H9 (cell line): ENCODE data around the gene TMEM174. TPM values are rescaled to one million over a fixed set of nuclear protein-coding genes. Genes with fewer than 3 reads are reported as not detected.

Source experiments
- DNase-seq: peaks from one replicate; pipeline ENCODE4 v3.0.0-alpha.2; 2017
- H2AFZ ChIP-seq: one replicate; pipeline ENCODE4 v1.6.1; 2013; ENCODE audit warnings: mild to moderate bottlenecking, low read length, control low read depth, moderate library complexity
- H2AK5ac ChIP-seq: 2 replicates; pipeline ENCODE4 v1.6.1; 2013; ENCODE audit warnings: low read length, control low read depth, mixed read lengths; ENCODE audit not compliant: insufficient read length
- H2BK120ac ChIP-seq: one replicate; pipeline ENCODE4 v1.6.1; 2013; ENCODE audit warnings: low read depth, mild to moderate bottlenecking, low read length, control low read depth, inconsistent platforms; ENCODE audit not compliant: poor library complexity, severe bottlenecking
- H2BK12ac ChIP-seq: 2 replicates; pipeline ENCODE4 v1.6.1; 2013; ENCODE audit warnings: low read length, control low read depth, mixed read lengths, low read depth; ENCODE audit not compliant: insufficient read length
- H2BK15ac ChIP-seq: 2 replicates; pipeline ENCODE4 v1.6.1; 2013; ENCODE audit warnings: low read depth, low read length, control low read depth
- H2BK20ac ChIP-seq: one replicate; pipeline ENCODE4 v1.6.1; 2013; ENCODE audit warnings: low read depth, mild to moderate bottlenecking, low read length, control low read depth, inconsistent platforms; ENCODE audit not compliant: poor library complexity, severe bottlenecking
- H2BK5ac ChIP-seq: 2 replicates; pipeline ENCODE4 v1.6.1; 2013; ENCODE audit warnings: low read length, control low read depth, mixed read lengths; ENCODE audit not compliant: insufficient read length
- H3K14ac ChIP-seq: 2 replicates; pipeline ENCODE4 v1.6.1; 2013; ENCODE audit warnings: low read length, control low read depth; ENCODE audit not compliant: insufficient read depth
- H3K18ac ChIP-seq: 2 replicates; pipeline ENCODE4 v1.6.1; 2013; ENCODE audit warnings: low read depth, mild to moderate bottlenecking, mixed read lengths, low read length, control low read depth; ENCODE audit not compliant: insufficient read length
- H3K23ac ChIP-seq: 2 replicates; pipeline ENCODE4 v1.6.1; 2013; ENCODE audit warnings: low read length, control low read depth, mixed read lengths, low read depth; ENCODE audit not compliant: insufficient read length
- H3K23me2 ChIP-seq: 2 replicates; pipeline ENCODE4 v1.6.1; 2013; ENCODE audit warnings: low read depth, mild to moderate bottlenecking, mixed read lengths, low read length, control low read depth; ENCODE audit not compliant: insufficient read length, poor library complexity, severe bottlenecking
- H3K27ac ChIP-seq: 2 replicates; pipeline ENCODE4 v1.5.1; 2013; ENCODE audit warnings: low read length, control low read depth, mixed read lengths, low read depth; ENCODE audit not compliant: insufficient read length
- H3K27me3 ChIP-seq: 2 replicates; pipeline ENCODE4 v1.6.1; 2013; ENCODE audit warnings: low read length, control low read depth, inconsistent platforms; ENCODE audit not compliant: insufficient read depth
- H3K4ac ChIP-seq: 2 replicates; pipeline ENCODE4 v1.6.1; 2013; ENCODE audit warnings: low read depth, mild to moderate bottlenecking, control low read depth, inconsistent platforms, low read length, moderate library complexity
- H3K4me1 ChIP-seq: 2 replicates; pipeline ENCODE4 v1.6.1; 2013; ENCODE audit warnings: low read length, control low read depth, inconsistent platforms; ENCODE audit not compliant: insufficient read depth
- H3K4me2 ChIP-seq: 2 replicates; pipeline ENCODE4 v1.6.1; 2013; ENCODE audit warnings: low read length, control low read depth, mixed read lengths; ENCODE audit not compliant: insufficient read length, insufficient read depth
- H3K56ac ChIP-seq: 2 replicates; pipeline ENCODE4 v1.6.1; 2013; ENCODE audit warnings: low read depth, mild to moderate bottlenecking, mixed read lengths, low read length, control low read depth; ENCODE audit not compliant: insufficient read length
- H3K79me1 ChIP-seq: 2 replicates; pipeline ENCODE4 v1.6.1; 2013; ENCODE audit warnings: low read depth, mild to moderate bottlenecking, moderate library complexity, low read length, control low read depth, inconsistent platforms; ENCODE audit not compliant: insufficient read depth, poor library complexity, severe bottlenecking
- H3K79me2 ChIP-seq: 2 replicates; pipeline ENCODE4 v1.6.1; 2013; ENCODE audit warnings: low read length, control low read depth, inconsistent platforms; ENCODE audit not compliant: insufficient read depth
- H3K9ac ChIP-seq: 2 replicates; pipeline ENCODE4 v1.6.1; 2013; ENCODE audit warnings: low read length, control low read depth, mixed read lengths; ENCODE audit not compliant: insufficient read length; ENCODE audit errors: extremely low read depth
- H3K9me3 ChIP-seq: one replicate; pipeline ENCODE4 v1.6.1; 2013; ENCODE audit warnings: low read depth, low read length, inconsistent platforms; ENCODE audit not compliant: control insufficient read depth
- H3T11ph ChIP-seq: one replicate; pipeline ENCODE4 v1.6.1; 2013; ENCODE audit warnings: mild to moderate bottlenecking, low read length, control low read depth, inconsistent platforms
- H4K20me1 ChIP-seq: one replicate; pipeline ENCODE4 v1.6.1; 2013; ENCODE audit not compliant: control insufficient read depth, insufficient read length, insufficient read depth
- H4K5ac ChIP-seq: 2 replicates; pipeline ENCODE4 v1.6.1; 2013; ENCODE audit warnings: low read depth, mild to moderate bottlenecking, mixed read lengths, low read length, control low read depth; ENCODE audit not compliant: insufficient read length
- H4K8ac ChIP-seq: replicated peaks from 2 replicates; pipeline ENCODE4 v1.6.1; 2013; ENCODE audit warnings: low read length, control low read depth, mixed read lengths, low read depth; ENCODE audit not compliant: insufficient read length
- H4K91ac ChIP-seq: 2 replicates; pipeline ENCODE4 v1.6.1; 2013; ENCODE audit warnings: low read depth, mild to moderate bottlenecking, moderate library complexity, mixed read lengths, low read length, control low read depth; ENCODE audit not compliant: insufficient read length
- H3K27ac Mint-ChIP-seq, 3 experiments: 2 replicates in 2 of 3; 3 replicates in 1 of 3; pipeline ENCODE4 v1.8.0; 2020 to 2021; ENCODE audit warnings: mixed read lengths in 3 of 3, mild to moderate bottlenecking in 1 of 3, moderate library complexity in 1 of 3
- H3K27me3 Mint-ChIP-seq: 2 replicates; pipeline ENCODE4 v1.8.0; 2021; ENCODE audit warnings: low read depth, mild to moderate bottlenecking, moderate library complexity, mixed read lengths
- H3K36me3 Mint-ChIP-seq, 3 experiments: 2 replicates in 2 of 3; 3 replicates in 1 of 3; pipeline ENCODE4 v1.8.0; 2020 to 2021; ENCODE audit warnings: low read depth in 3 of 3, mixed read lengths in 3 of 3; ENCODE audit not compliant: insufficient read depth in 1 of 3
- H3K4me1 Mint-ChIP-seq, 2 experiments: 2 replicates each; pipeline ENCODE4 v1.8.0; 2020; ENCODE audit warnings: mixed read lengths in 2 of 2
- H3K4me3 Mint-ChIP-seq, 2 experiments: 2 replicates in 1 of 2; 3 replicates in 1 of 2; pipeline ENCODE4 v1.8.0; 2020 to 2021; ENCODE audit warnings: mild to moderate bottlenecking in 2 of 2, mixed read lengths in 2 of 2, moderate library complexity in 1 of 2
- H3K9me3 Mint-ChIP-seq, 2 experiments: 2 replicates in 1 of 2; 3 replicates in 1 of 2; pipeline ENCODE4 v1.8.0; 2020; ENCODE audit warnings: mild to moderate bottlenecking in 2 of 2, mixed read lengths in 2 of 2, moderate library complexity in 1 of 2
- WGBS: extraction: QIAGEN DNeasy Blood & Tissue Kit; methylation state at CpG from one replicate; pipeline ENCODE4 v1.1.7; 2013; ENCODE audit warnings: missing lambda C conversion rate, low lambda C conversion rate, mixed read lengths; ENCODE audit not compliant: insufficient read length; ENCODE audit errors: extremely low coverage; 5-methylcytosine and 5-hydroxymethylcytosine counted together
- total RNA-seq: library from RNA; stranded (reverse); gene quantifications from 2 replicates; pipeline ENCODE4 v1.2.1, GENCODE V29; 2021
- TF ChIP-seq, protein P1 (sequence below): fragments of 200-600 bp; sonication (generic); conservative IDR thresholded peaks from 3 replicates; pipeline ENCODE4 v1.8.0; 2021; ENCODE audit warnings: antibody characterized with exemption, mild to moderate bottlenecking

Gene TMEM174
- total RNA-seq, 1 experiment from 2014 or later, result not detected

DNA sequence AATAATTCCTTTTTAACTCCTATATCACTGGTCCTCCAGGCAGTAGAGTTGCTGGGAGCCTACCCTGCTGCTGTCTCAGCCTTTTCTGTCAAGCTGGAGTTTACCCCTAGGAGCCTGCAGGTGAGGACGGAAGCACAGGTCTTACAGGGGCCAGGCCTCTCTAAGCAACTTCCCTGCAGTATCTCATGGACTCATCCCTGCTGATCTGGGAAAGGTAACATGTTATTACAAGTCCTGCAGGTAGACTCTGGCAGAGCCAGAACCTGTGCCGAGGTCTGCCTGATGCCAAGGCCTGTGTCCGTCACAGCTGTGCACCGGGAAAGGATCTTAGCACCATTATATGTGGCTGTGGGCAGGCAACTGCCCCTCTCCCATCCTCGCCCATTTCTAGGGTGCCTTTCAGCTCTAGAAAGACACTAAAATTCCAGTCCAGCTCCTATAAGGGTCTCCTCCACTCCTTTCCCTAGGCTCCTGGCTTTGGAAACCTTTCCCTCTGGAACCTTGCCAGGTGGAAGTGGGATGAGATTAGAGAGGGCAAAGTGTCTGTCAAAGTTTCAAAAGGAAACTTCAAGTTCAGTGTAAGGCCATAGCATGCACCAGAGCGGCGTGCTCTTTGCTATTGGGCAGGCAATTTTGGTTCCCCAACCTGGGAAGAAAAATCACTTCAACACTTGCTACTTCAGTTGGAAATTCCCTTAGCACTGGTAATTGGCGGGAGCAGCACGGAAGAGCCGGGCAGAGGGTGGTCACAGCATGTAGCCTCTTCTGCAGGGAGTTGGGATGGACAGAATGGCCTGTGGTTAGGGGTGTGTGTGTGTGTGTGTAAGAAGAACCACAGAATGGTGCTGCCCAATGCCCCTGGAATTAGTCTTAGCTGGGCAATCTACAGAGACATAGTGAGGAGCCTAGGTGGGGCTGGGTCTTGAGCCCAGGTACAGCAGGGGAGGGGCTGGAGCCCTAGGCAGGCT lies 35.1 kb upstream of the TMEM174 start:
- no peaks in the 10 kb centered on the region for H4K20me1 ChIP-seq
- no peak overlapping the region for H3K9ac ChIP-seq
- Mint-ChIP-seq H3K36me3 (no peaks in the 10 kb centered on the region), H3K4me1 (peaks cover 9 to 15% of the 10 kb centered on the region in 2 experiments), H3K4me3 (no peak overlapping the region), H3K9me3 (no peaks in the 10 kb centered on the region), H3K27ac (no peak overlapping the region), H3K27me3 (peaks cover 2% of the 10 kb centered on the region; the same call in 1 of the 2 replicates)
- no peak overlapping the region for H3K4ac ChIP-seq
- no peak overlapping the region; the same call in 1 of the 2 replicates for H3K14ac ChIP-seq
- H2BK15ac ChIP-seq, result no peak overlapping the region
- H4K91ac ChIP-seq, result no peak overlapping the region
- H3K4me2 ChIP-seq, result no peak overlapping the region
- no peak overlapping the region for H2AK5ac ChIP-seq
- peaks cover 2% of the 10 kb centered on the region for H3K4me1 ChIP-seq
- H2BK20ac ChIP-seq, result no peak overlapping the region
- H3K27ac ChIP-seq, result no peak overlapping the region
- no peak overlapping the region for H2BK120ac ChIP-seq
- no peak overlapping the region for H3T11ph ChIP-seq
- H3K18ac ChIP-seq, result no peak overlapping the region
- H3K56ac ChIP-seq, result no peak overlapping the region
- H3K79me1 ChIP-seq, result no peaks in the 10 kb centered on the region
- H3K79me2 ChIP-seq, result no peaks in the 10 kb centered on the region
- no peaks in the 10 kb centered on the region for H3K27me3 ChIP-seq
- no peak overlapping the region for H2AFZ ChIP-seq
- no peak overlapping the region for H3K23ac ChIP-seq
- WGBS, result no CpG with 5 or more reads among the region's 10 CpGs
- no peaks in the 10 kb centered on the region for H3K23me2 ChIP-seq
- DNase-seq, result no peak
- H2BK5ac ChIP-seq, result no peak overlapping the region
- H4K8ac ChIP-seq, result no peak overlapping the region
- H4K5ac ChIP-seq, result no peak overlapping the region
- H3K9me3 ChIP-seq, result no peaks in the 10 kb centered on the region
- TF ChIP-seq, protein P1, sequence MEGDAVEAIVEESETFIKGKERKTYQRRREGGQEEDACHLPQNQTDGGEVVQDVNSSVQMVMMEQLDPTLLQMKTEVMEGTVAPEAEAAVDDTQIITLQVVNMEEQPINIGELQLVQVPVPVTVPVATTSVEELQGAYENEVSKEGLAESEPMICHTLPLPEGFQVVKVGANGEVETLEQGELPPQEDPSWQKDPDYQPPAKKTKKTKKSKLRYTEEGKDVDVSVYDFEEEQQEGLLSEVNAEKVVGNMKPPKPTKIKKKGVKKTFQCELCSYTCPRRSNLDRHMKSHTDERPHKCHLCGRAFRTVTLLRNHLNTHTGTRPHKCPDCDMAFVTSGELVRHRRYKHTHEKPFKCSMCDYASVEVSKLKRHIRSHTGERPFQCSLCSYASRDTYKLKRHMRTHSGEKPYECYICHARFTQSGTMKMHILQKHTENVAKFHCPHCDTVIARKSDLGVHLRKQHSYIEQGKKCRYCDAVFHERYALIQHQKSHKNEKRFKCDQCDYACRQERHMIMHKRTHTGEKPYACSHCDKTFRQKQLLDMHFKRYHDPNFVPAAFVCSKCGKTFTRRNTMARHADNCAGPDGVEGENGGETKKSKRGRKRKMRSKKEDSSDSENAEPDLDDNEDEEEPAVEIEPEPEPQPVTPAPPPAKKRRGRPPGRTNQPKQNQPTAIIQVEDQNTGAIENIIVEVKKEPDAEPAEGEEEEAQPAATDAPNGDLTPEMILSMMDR, result no peak
- H2BK12ac ChIP-seq, result no peak overlapping the region
